ENCODE data around the gene ISG20L2. TPM values are rescaled to one million over a fixed set of nuclear protein-coding genes. Genes with fewer than 3 reads are reported as not detected.

ISG20L2 gene
- total and polyA plus RNA-seq, 2 experiments from 2014 or later, result 23.1 to 34.9 TPM

DNA sequence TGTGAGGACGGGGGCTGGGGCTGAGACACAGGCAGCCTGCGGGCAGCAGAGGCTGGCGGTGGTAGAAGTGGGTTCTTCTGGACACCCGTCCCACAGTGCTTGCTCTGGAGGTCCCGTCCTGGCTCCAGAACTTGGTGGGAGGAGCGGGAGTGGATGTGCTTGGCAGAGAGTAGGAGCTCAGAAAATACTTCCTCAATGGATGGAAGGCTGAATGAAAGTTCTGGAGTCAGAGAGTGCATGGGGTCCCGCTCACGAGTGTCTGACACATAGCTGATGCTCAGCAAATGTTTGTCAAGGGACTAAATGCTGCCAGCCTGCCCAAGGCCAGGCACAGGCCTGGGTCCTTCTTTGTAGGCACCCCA, 37.9 kb downstream of the ISG20L2 start:
- TF ChIP-seq POLR2AphosphoS5 (IDR thresholded peaks at IDR 0.05; ENCODE audit: low read depth), result no peak
- TF ChIP-seq, protein P1, sequence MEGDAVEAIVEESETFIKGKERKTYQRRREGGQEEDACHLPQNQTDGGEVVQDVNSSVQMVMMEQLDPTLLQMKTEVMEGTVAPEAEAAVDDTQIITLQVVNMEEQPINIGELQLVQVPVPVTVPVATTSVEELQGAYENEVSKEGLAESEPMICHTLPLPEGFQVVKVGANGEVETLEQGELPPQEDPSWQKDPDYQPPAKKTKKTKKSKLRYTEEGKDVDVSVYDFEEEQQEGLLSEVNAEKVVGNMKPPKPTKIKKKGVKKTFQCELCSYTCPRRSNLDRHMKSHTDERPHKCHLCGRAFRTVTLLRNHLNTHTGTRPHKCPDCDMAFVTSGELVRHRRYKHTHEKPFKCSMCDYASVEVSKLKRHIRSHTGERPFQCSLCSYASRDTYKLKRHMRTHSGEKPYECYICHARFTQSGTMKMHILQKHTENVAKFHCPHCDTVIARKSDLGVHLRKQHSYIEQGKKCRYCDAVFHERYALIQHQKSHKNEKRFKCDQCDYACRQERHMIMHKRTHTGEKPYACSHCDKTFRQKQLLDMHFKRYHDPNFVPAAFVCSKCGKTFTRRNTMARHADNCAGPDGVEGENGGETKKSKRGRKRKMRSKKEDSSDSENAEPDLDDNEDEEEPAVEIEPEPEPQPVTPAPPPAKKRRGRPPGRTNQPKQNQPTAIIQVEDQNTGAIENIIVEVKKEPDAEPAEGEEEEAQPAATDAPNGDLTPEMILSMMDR (conservative IDR thresholded peaks at IDR 0.05; ENCODE audit: low read depth in 2 of 2), result no peak
- no peak for TF ChIP-seq JUNB (IDR thresholded peaks at IDR 0.05; ENCODE audit: unreplicated experiment)
- no peak for TF ChIP-seq STAT1 (IDR thresholded peaks at IDR 0.05; ENCODE audit: unreplicated experiment)
- TF ChIP-seq ZNF114 (CRISPR knock-in tag; IDR thresholded peaks at IDR 0.05), result no peak
- TF ChIP-seq, protein P2, sequence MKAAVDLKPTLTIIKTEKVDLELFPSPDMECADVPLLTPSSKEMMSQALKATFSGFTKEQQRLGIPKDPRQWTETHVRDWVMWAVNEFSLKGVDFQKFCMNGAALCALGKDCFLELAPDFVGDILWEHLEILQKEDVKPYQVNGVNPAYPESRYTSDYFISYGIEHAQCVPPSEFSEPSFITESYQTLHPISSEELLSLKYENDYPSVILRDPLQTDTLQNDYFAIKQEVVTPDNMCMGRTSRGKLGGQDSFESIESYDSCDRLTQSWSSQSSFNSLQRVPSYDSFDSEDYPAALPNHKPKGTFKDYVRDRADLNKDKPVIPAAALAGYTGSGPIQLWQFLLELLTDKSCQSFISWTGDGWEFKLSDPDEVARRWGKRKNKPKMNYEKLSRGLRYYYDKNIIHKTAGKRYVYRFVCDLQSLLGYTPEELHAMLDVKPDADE (IDR thresholded peaks at IDR 0.05), result no peak
- no peak for TF ChIP-seq EZH2 (IDR thresholded peaks at IDR 0.05; ENCODE audit: low read depth, unreplicated experiment)
- TF ChIP-seq, protein P3, sequence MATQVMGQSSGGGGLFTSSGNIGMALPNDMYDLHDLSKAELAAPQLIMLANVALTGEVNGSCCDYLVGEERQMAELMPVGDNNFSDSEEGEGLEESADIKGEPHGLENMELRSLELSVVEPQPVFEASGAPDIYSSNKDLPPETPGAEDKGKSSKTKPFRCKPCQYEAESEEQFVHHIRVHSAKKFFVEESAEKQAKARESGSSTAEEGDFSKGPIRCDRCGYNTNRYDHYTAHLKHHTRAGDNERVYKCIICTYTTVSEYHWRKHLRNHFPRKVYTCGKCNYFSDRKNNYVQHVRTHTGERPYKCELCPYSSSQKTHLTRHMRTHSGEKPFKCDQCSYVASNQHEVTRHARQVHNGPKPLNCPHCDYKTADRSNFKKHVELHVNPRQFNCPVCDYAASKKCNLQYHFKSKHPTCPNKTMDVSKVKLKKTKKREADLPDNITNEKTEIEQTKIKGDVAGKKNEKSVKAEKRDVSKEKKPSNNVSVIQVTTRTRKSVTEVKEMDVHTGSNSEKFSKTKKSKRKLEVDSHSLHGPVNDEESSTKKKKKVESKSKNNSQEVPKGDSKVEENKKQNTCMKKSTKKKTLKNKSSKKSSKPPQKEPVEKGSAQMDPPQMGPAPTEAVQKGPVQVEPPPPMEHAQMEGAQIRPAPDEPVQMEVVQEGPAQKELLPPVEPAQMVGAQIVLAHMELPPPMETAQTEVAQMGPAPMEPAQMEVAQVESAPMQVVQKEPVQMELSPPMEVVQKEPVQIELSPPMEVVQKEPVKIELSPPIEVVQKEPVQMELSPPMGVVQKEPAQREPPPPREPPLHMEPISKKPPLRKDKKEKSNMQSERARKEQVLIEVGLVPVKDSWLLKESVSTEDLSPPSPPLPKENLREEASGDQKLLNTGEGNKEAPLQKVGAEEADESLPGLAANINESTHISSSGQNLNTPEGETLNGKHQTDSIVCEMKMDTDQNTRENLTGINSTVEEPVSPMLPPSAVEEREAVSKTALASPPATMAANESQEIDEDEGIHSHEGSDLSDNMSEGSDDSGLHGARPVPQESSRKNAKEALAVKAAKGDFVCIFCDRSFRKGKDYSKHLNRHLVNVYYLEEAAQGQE (IDR thresholded peaks at IDR 0.05; ENCODE audit: unreplicated experiment), result no peak
- no peak for TF ChIP-seq EZH2phosphoT487 (IDR thresholded peaks at IDR 0.05; ENCODE audit: unreplicated experiment)
- TF ChIP-seq NANOG (IDR thresholded peaks at IDR 0.05; ENCODE audit: borderline replicate concordance), result no peak
- no peak for TF ChIP-seq CREB1 (CRISPR knock-in tag; IDR thresholded peaks at IDR 0.05; ENCODE audit: low read depth)
- no peak for TF ChIP-seq ZNF331 (CRISPR knock-in tag; IDR thresholded peaks at IDR 0.05; ENCODE audit: low read depth)
- TF ChIP-seq, protein P4, sequence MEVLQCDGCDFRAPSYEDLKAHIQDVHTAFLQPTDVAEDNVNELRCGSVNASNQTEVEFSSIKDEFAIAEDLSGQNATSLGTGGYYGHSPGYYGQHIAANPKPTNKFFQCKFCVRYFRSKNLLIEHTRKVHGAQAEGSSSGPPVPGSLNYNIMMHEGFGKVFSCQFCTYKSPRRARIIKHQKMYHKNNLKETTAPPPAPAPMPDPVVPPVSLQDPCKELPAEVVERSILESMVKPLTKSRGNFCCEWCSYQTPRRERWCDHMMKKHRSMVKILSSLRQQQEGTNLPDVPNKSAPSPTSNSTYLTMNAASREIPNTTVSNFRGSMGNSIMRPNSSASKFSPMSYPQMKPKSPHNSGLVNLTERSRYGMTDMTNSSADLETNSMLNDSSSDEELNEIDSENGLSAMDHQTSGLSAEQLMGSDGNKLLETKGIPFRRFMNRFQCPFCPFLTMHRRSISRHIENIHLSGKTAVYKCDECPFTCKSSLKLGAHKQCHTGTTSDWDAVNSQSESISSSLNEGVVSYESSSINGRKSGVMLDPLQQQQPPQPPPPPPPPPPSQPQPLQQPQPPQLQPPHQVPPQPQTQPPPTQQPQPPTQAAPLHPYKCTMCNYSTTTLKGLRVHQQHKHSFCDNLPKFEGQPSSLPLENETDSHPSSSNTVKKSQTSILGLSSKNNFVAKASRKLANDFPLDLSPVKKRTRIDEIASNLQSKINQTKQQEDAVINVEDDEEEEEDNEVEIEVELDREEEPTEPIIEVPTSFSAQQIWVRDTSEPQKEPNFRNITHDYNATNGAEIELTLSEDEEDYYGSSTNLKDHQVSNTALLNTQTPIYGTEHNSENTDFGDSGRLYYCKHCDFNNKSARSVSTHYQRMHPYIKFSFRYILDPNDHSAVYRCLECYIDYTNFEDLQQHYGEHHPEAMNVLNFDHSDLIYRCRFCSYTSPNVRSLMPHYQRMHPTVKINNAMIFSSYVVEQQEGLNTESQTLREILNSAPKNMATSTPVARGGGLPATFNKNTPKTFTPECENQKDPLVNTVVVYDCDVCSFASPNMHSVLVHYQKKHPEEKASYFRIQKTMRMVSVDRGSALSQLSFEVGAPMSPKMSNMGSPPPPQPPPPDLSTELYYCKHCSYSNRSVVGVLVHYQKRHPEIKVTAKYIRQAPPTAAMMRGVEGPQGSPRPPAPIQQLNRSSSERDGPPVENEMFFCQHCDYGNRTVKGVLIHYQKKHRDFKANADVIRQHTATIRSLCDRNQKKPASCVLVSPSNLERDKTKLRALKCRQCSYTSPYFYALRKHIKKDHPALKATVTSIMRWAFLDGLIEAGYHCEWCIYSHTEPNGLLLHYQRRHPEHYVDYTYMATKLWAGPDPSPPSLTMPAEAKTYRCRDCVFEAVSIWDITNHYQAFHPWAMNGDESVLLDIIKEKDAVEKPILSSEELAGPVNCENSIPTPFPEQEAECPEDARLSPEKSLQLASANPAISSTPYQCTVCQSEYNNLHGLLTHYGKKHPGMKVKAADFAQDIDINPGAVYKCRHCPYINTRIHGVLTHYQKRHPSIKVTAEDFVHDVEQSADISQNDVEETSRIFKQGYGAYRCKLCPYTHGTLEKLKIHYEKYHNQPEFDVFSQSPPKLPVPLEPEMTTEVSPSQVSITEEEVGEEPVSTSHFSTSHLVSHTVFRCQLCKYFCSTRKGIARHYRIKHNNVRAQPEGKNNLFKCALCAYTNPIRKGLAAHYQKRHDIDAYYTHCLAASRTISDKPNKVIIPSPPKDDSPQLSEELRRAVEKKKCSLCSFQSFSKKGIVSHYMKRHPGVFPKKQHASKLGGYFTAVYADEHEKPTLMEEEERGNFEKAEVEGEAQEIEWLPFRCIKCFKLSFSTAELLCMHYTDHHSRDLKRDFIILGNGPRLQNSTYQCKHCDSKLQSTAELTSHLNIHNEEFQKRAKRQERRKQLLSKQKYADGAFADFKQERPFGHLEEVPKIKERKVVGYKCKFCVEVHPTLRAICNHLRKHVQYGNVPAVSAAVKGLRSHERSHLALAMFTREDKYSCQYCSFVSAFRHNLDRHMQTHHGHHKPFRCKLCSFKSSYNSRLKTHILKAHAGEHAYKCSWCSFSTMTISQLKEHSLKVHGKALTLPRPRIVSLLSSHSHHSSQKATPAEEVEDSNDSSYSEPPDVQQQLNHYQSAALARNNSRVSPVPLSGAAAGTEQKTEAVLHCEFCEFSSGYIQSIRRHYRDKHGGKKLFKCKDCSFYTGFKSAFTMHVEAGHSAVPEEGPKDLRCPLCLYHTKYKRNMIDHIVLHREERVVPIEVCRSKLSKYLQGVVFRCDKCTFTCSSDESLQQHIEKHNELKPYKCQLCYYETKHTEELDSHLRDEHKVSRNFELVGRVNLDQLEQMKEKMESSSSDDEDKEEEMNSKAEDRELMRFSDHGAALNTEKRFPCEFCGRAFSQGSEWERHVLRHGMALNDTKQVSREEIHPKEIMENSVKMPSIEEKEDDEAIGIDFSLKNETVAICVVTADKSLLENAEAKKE (CRISPR knock-in tag; IDR thresholded peaks at IDR 0.05), result no peak
- H3K36me3 Mint-ChIP-seq (ENCODE audit: low read depth), result no peaks in the 10 kb centered on the region; the same call in 2 of the 3 replicates
- no peak for ATAC-seq
- H3K27me3 Mint-ChIP-seq (ENCODE audit: insufficient read depth, low read depth, poor library complexity), result peaks cover 22% of the 10 kb centered on the region
- H2AFZ ChIP-seq, result no peak overlapping the region
- no peaks in the 10 kb centered on the region for H3K36me3 ChIP-seq (ENCODE audit: insufficient read depth)
- peaks cover 57% of the 10 kb centered on the region for H3K4me1 Mint-ChIP-seq
- no peak overlapping the region for H3K27ac Mint-ChIP-seq
- DNase-seq (ENCODE audit: low spot score), result no peak
- peaks cover 36% of the 10 kb centered on the region for H3F3A ChIP-seq (replicated peaks; ENCODE audit: low read depth)
- H3K79me2 ChIP-seq (replicated peaks; ENCODE audit: insufficient read depth), result no peaks in the 10 kb centered on the region
- H3K9me3 Mint-ChIP-seq, result no peaks in the 10 kb centered on the region; the same call in 2 of the 3 replicates
- no peaks in the 10 kb centered on the region for H4K20me1 ChIP-seq (replicated peaks; ENCODE audit: insufficient read depth)
- peaks cover 22% of the 10 kb centered on the region for H3K27me3 ChIP-seq (ENCODE audit: insufficient read depth)
- H3K4me3 ChIP-seq, result peak overlapping the region; percentile 51; the same call in 1 of the 2 replicates
- H3K4me1 ChIP-seq (ENCODE audit: insufficient read depth), result peaks cover 53% of the 10 kb centered on the region
- peak overlapping the region; percentile 89 for H3K4me2 ChIP-seq
- no peaks in the 10 kb centered on the region for H3K9me2 ChIP-seq (ENCODE audit: insufficient read depth)
- no peak overlapping the region for H3K27ac ChIP-seq (ENCODE audit: low read depth)
- peak overlapping the region; percentile 67 for H3K4me3 Mint-ChIP-seq

All from GM23338 (cell line).